Measurements from ENCODE around the gene FOXK1.

FOXK1 gene

DNA sequence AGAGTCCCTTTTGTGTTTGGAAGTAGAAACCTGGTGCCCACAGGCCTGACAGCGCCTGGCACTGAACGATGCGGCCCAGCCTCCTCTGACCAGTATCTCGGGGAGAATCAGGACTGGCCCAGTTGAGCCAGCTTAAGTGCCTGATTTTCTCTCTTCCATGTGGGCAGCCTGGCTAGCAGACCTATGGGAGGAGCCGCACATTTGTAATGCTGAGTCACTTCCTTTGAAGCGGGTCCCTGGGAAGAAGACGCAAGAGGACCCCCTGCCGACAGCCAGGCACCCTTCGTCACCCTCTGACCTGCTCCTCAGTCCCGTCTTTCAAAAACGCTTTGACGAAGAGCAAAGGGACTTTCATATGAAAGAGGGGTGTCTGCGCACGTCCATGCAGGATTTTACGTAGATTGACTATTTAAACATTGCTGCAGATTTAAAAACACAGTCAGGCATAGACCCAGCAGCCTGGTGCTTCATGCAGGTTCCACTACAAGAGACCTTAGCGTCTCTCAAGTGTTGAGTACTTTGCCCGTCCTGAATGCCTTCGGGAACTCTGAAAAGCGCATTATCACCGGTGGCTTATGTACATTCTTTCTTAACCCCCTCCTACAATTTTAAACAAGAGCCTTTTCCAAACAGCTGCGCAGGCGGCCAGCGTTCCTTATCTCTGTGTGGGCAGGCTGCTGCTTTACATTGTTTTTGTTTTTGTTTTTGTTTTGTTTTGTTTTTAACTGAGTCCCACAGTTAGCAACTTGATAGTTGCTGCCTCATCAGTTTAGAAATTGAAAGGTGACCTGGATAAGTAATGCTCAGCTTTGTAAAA, 56.8 kb downstream of the FOXK1 start:
- H3K27me3 ChIP-seq (ENCODE audit: control insufficient read depth, insufficient read depth, low read length) = no peaks in the 10 kb centered on the region
- no peaks in the 10 kb centered on the region for H3K36me3 ChIP-seq (ENCODE audit: control insufficient read depth, insufficient read depth, low read length)
- H3K4me3 ChIP-seq (ENCODE audit: low read depth, low read length) = peak overlapping the region; percentile 49
- H3K9ac ChIP-seq = no peak overlapping the region
- peaks cover 16% of the 10 kb centered on the region for H3K4me1 ChIP-seq
- H3K27ac ChIP-seq = peak overlapping the region; percentile 43
- H3K4me2 ChIP-seq (ENCODE audit: low read length) = peak overlapping the region; percentile 68
- TF ChIP-seq, protein P1, sequence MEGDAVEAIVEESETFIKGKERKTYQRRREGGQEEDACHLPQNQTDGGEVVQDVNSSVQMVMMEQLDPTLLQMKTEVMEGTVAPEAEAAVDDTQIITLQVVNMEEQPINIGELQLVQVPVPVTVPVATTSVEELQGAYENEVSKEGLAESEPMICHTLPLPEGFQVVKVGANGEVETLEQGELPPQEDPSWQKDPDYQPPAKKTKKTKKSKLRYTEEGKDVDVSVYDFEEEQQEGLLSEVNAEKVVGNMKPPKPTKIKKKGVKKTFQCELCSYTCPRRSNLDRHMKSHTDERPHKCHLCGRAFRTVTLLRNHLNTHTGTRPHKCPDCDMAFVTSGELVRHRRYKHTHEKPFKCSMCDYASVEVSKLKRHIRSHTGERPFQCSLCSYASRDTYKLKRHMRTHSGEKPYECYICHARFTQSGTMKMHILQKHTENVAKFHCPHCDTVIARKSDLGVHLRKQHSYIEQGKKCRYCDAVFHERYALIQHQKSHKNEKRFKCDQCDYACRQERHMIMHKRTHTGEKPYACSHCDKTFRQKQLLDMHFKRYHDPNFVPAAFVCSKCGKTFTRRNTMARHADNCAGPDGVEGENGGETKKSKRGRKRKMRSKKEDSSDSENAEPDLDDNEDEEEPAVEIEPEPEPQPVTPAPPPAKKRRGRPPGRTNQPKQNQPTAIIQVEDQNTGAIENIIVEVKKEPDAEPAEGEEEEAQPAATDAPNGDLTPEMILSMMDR (IDR thresholded peaks at IDR 0.05) = no peak
- peak overlapping the region; percentile 26 for H2AFZ ChIP-seq
- no peaks in the 10 kb centered on the region for H3K9me3 ChIP-seq (ENCODE audit: control insufficient read depth, low read length)
- peaks cover 46% of the 10 kb centered on the region for H3K79me2 ChIP-seq

DNA sequence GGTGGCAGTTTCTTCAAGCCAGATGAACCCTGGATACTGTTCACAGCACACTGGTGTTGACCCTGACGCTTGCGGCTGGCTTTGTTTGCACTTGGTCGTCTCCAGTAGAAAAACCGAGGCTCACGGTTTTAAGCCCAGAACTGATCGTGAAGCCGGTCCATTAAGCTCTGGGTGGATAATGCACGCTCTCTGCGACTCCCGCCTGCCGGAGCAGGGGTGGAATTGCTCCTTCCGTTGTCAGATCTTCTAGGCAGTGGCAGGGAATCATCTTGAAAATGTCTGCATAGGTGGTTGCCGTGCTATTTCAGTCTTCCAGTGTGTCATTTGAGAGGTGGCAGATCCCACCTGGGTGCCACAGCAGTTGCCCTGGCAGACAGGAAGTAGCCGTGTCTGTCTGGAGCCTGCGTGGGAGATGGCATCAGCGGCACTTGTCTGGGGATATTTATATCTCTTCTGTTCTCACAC, 57.5 kb downstream of the FOXK1 start:
- Histone ChIP-seq H3K79me2 (peaks cover 41% of the 10 kb centered on the region), H3K9me3 (ENCODE audit: control insufficient read depth, low read length) (no peaks in the 10 kb centered on the region), H3K4me1 (peaks cover 18% of the 10 kb centered on the region), H3K27ac (peak overlapping the region; percentile 43), H3K9ac (no peak overlapping the region), H3K27me3 (ENCODE audit: control insufficient read depth, insufficient read depth, low read length) (no peaks in the 10 kb centered on the region), H2AFZ (peak overlapping the region; percentile 26), H3K36me3 (ENCODE audit: control insufficient read depth, insufficient read depth, low read length) (no peaks in the 10 kb centered on the region), H3K4me2 (ENCODE audit: low read length) (peak overlapping the region; percentile 68), H3K4me3 (ENCODE audit: low read depth, low read length) (peak overlapping the region; percentile 49)
- TF ChIP-seq, protein P1 (IDR thresholded peaks at IDR 0.05) = peak; percentile 38

DNA sequence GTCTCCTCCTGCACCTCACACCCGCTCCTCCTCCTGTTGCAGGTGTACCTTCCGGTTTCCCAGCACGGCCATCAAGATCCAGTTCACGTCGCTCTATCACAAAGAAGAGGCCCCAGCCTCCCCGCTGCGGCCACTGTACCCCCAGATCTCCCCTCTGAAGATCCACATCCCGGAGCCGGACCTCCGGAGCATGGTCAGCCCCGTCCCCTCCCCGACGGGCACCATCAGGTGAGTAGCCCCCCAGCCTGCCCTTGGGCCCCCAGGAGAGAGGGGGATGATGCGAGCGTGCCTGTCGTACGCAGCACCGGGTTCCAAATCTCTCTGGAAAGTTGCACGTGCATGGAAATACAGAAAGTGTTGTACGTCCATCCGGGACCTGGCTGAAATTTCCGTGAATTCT, 58.7 kb downstream of the FOXK1 start:
- no peaks in the 10 kb centered on the region for H3K36me3 ChIP-seq (ENCODE audit: control insufficient read depth, insufficient read depth, low read length)
- H2AFZ ChIP-seq = no peak overlapping the region
- TF ChIP-seq, protein P1 (IDR thresholded peaks at IDR 0.05) = no peak
- H3K79me2 ChIP-seq = peaks cover 28% of the 10 kb centered on the region
- H3K4me3 ChIP-seq (ENCODE audit: low read depth, low read length) = no peak overlapping the region
- H3K27me3 ChIP-seq (ENCODE audit: control insufficient read depth, insufficient read depth, low read length) = no peaks in the 10 kb centered on the region
- no peak overlapping the region for H3K9ac ChIP-seq
- peaks cover 21% of the 10 kb centered on the region for H3K4me1 ChIP-seq
- H3K9me3 ChIP-seq (ENCODE audit: control insufficient read depth, low read length) = no peaks in the 10 kb centered on the region
- no peak overlapping the region for H3K27ac ChIP-seq
- H3K4me2 ChIP-seq (ENCODE audit: low read length) = no peak overlapping the region

DNA sequence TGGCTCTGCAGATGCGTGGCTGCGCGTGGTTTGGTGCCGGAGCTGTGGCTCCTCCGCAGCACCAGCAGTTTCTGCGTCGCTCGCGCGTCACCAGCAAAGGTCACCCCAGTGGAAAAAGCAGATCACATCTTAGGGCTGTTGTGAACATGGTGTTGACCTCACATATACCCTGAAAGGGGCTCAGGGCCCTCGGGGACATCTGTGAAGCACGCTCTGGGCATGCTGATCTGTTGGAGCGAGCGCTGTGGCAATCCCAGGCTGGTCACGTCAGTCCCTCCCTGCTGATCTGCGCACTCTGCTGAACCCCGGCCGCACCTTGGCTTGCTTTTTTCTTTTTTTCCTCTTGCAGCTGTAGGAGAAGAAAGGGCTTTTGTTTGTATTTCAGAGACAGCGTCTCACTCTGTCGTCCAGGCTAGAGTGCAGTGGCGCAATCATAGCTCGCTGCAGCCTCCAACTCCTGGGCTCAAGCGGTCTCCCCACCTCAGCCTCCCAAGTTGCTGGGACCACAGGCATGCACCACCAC, 60.0 kb downstream of the FOXK1 start:
- Histone ChIP-seq H3K27ac (no peak overlapping the region), H2AFZ (no peak overlapping the region), H3K4me3 (ENCODE audit: low read depth, low read length) (no peak overlapping the region), H3K36me3 (ENCODE audit: control insufficient read depth, insufficient read depth, low read length) (no peaks in the 10 kb centered on the region), H3K4me1 (peaks cover 21% of the 10 kb centered on the region), H3K9me3 (ENCODE audit: control insufficient read depth, low read length) (no peaks in the 10 kb centered on the region), H3K79me2 (peaks cover 21% of the 10 kb centered on the region), H3K4me2 (ENCODE audit: low read length) (no peak overlapping the region), H3K9ac (no peak overlapping the region), H3K27me3 (ENCODE audit: control insufficient read depth, insufficient read depth, low read length) (no peaks in the 10 kb centered on the region)
- TF ChIP-seq, protein P1 (IDR thresholded peaks at IDR 0.05) = no peak

All from parathyroid adenoma (tissue), 2 donors.